Stimulated activated CD8-positive, alpha-beta memory T cell treated with anti-CD3 and anti-CD28 coated beads, Interleukin-7, amount 100 ng/mL, for 48 hours (primary cell): ENCODE results near the gene PSMC3IP.
"Not testable (repeated sequence)": the region's sequence is repeated elsewhere in the genome, so short reads cannot be mapped to it uniquely, and the experiment has no call there.

Source experiments
- DNase-seq, 2 donors: peaks; one replicate each; pipeline ENCODE4 v3.0.0-alpha.2; 2020; ENCODE audit warnings: low read depth in 1 of 2; ENCODE audit errors: extremely low read depth in 1 of 2

PSMC3IP gene, protein sequence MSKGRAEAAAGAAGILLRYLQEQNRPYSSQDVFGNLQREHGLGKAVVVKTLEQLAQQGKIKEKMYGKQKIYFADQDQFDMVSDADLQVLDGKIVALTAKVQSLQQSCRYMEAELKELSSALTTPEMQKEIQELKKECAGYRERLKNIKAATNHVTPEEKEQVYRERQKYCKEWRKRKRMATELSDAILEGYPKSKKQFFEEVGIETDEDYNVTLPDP

DNA sequence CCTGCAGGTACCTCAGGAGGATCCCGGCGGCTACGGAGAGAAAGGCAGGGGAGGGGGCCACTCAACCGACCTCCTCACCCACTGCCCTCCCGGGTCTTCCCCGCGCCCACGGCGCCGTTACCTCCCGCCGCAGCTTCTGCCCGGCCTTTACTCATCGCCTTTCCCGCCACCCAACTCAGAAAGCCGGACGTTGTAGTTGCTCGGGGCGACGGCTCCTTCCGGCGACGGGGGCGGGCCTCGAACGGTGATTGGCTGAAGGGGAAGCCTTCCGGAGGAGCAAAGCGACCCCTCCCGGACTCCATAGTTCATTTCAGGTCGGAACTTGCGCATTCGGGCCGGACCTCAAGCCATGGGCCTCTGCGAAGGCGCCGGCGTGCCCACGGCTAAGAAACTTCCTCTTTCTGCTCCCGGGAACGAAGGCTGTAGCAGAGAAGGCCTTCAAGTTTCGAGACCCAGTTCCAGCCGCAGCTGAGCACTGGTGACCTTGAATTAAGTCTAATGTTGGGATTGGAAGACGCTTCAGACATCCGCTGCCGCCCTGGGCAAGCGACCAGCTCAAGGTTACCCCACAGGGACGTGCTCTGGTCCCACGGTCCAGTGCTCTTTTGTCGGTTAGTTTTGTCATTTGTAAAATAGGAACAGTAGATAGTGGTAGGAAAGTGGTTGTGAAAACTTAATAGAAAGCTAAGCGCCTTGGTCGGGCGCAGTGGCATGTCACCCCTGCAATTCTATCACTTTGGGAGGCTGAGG lies at the start of gene PSMC3IP:
Gene PSMC3IP, minus strand, starts transcription at position 198 of the 750 bp plus-strand sequence. Its CDS starts 43 bp downstream, at position 155.
- peak; percentile 90 to 93 for DNase-seq

DNA sequence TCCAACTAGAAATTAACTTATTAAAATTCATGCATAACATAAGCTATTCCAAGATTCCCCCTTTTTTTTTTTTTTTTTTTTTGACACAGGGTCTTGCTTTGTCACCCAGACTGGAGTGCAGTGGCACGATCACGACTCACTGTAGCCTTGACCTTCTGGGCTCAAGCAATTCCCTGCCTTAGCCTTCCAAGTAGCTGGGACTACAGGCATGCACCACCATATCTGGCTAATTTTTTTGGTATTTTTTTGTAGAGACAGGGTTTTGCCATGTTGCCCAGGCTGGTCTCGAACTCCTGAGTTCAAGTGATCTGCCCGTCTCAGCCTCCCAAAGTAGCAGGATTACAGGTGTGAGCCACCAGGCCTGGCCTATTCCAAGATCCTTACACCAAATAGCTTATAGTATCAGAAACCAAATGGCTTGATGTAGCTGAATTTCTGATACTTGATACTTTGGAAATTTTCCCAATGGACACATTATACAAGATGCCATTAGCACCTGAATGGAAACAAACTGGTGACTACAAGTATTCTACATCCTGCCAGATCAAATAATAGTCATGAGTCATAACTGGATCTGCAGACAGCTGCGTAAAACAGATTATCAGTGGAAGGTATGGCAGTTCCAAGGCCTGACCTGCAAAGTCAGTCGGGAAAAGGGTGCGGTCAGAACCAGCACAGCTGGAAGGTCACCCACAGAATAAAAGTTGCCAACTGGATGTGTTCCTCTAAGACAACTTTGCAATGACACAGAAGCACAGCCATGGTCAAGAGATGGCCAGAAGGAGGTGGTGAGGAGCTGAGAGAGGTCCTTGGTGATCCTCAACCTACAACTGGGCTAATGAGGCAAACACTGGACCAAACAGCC lies 46.4 kb upstream of the PSMC3IP start:
- DNase-seq = no peak

GRCh38 chr17:42623271-42623670 lies 45.7 kb upstream of the PSMC3IP start:
- DNase-seq = no peak

DNA sequence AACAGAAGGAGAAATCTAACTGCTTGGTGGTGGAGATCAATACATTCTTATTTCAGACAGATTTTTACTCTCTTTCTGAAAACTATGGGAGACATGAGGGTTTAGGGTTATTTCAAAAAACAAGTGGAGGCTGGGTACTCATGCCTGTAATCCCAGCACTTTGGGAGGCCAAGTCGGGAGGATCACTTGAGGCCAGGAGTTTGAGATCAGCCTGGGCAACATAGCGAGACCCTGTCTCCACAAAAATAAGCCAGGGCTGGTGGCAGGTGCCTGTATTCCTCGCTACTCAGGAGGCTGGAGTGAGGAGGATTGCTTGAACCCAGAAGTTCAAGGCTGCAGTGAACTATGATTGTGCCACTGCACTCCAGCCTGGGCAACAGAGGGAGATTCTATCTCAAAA lies 44.5 kb upstream of the PSMC3IP start:
- not testable (repeated sequence) for DNase-seq

- DNase-seq = no peak
Observed at GRCh38 chr17:42618442-42619150, 41.1 kb upstream of the PSMC3IP start.

- DNase-seq = no peak
Observed at GRCh38 chr17:42617956-42618431, 40.5 kb upstream of the PSMC3IP start.

- no peak for DNase-seq
Observed at GRCh38 chr17:42613699-42614295, 36.3 kb upstream of the PSMC3IP start.

DNA sequence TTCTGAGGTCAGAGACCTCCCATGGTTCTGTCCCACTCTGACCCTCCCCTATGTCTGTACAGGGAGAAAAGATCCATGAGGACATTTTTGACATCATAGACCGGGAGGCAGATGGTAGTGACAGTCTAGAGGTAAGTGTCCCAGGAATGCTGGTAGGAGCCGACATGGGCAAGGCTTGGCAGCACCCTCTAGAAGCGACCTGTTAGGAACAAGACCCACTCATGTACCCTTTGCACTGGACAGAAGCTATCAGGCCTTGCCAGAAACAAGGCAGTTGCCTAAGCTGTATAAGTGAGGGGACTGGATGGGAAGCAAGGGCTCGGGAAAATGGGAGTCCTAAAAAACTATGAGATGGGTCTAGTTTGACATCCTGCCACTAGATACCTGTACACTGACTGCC lies 34.5 kb upstream of the PSMC3IP start:
- DNase-seq = no peak

DNA sequence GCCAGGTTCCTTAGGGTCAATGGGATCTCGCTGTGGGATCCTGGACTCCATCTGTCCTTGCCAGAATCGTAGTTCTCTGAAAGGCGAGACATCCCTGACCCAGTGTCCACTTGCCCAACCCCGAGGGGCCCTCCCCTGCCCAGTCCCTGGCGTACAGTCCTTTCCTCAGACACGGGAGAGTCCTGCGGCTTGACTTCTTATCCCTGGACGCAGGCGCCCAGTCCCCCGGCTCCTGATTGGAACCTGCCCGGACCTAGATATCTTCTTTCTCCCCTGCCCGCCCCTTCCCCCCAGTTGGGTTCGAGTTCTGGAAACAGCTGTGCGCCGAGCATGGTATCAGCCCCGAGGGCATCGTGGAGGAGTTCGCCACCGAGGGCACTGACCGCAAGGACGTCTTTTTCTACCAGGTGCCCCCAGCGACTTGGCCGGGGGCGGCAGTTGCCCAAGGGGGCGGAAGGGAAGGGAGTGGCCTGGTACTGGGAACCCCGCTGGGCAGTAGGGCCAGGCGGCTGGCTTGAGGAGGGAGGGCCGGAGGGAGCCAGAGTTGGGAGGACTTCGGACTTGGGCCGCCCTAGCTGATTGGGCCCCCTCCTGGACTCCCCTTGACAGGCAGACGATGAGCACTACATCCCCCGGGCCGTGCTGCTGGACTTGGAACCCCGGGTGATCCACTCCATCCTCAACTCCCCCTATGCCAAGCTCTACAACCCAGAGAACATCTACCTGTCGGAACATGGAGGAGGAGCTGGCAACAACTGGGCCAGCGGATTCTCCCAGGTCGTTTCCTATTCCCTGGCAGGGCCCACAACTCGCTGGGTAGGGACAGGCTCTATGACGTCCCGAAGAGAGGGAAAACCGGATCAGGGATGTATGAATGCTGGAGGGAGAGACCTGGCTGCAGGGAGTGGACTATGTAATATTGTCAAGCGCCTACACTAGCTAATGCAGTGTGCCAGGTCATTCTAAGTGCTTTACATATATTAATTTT lies 32.6 kb upstream of the PSMC3IP start:
- peak in 1 of 2 donors; percentile 4 for DNase-seq

- DNase-seq = peak; percentile 97 to 100
Observed at GRCh38 chr17:42609182-42609813, 31.8 kb upstream of the PSMC3IP start, which contains the start of the genes RETREG3 and TUBG1. Gene RETREG3, minus strand, starts transcription at chr17:42609374. Its CDS starts 50 bp downstream, at chr17:42609324. Gene TUBG1, plus strand, starts transcription at chr17:42609683. Its CDS starts 55 bp downstream, at chr17:42609738.

- peak in 1 of 2 donors; percentile 4 for DNase-seq
Observed at GRCh38 chr17:42608305-42609181, 31.0 kb upstream of the PSMC3IP start.

DNA sequence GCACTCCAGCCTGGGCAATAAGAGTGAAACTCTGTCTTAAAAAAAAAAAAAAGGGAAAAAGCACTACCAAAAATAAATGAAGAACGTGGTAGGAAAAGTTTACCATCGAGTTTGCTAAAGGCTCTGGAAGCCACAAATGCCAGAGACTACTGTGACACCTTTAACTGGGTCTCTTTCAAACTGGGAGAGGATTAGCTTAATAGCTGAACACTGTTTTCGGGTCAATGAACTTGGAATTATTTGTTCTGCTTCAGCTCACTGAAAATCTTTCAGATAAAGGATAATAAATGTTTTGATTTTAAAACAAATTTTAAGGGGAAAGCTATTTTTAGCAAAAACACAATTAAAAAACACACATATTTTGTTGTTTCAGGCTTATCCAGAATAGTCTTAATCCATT lies 30.2 kb upstream of the PSMC3IP start:
- no peak for DNase-seq

GRCh38 chr17:42603318-42603717 lies 25.8 kb upstream of the PSMC3IP start:
- no peak for DNase-seq

GRCh38 chr17:42598905-42599304 lies 21.4 kb upstream of the PSMC3IP start:
- no peak for DNase-seq

DNA sequence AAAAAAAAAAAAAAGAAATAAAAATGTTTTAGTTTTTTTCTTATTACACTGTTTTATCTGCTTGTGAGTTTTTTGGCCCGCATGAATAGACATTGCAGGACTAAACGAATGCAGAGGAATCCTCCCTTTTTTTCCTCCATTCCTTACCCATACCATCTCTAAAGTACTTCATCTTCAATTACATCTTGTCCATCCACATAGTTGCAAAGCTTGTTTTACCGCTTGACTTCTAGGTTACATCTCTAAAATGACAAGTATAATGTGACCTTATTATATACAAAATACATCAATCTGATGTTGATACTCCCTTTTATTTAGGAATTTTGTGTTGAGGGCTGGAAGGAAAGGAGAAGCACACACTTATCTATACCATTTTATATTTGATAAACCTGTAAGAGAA lies 18.9 kb upstream of the PSMC3IP start:
- DNase-seq = no peak

GRCh38 chr17:42591411-42591810 lies 13.9 kb upstream of the PSMC3IP start:
- no peak for DNase-seq

DNA sequence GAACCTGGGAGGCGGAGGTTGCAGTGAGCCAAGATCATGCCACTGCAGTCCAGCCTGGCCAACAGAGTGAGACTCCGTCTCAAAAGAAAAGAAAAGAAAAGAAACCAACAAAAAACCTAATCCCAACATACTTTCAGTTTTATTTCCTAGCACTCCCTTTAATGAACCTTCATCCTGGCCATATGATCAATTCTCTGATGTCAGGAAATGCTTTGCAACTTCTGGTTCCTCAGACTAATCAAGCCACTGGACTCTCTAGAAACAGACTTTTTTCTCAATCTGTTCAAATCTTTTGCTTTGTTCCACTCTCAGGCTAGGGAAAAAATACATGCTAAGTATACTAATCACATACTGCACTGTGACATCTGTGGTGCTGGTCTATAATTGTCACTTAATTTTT lies 13.4 kb upstream of the PSMC3IP start:
- DNase-seq = no peak
